Psoas muscle (tissue), 8 donors: ENCODE data around the gene RRM1. TPM values are rescaled to one million over a fixed set of nuclear protein-coding genes. Genes with fewer than 3 reads are reported as not detected.

Source experiments
- ATAC-seq, 4 donors: fragments of 200-7000 bp; cut with Tn5 transposase; one replicate each; pipeline ENCODE4 v1.9.1; 2020; ENCODE audit warnings: moderate library complexity in 3 of 4, mild to moderate bottlenecking in 2 of 4
- DNase-seq, 2 donors: peaks; one replicate each; pipeline ENCODE4 v3.0.0-alpha.2; 2020
- H3K27ac ChIP-seq: fragments of 200-600 bp; one replicate; pipeline ENCODE4 v1.8.0; 2022
- H3K27me3 ChIP-seq, 3 donors: fragments of 200-600 bp in 1 of 3; one replicate each; pipeline versions ENCODE4 v1.6.1 to v1.8.0; 2013 to 2022; ENCODE audit warnings: low read length in 2 of 3, mild to moderate bottlenecking in 2 of 3, moderate library complexity in 1 of 3; ENCODE audit not compliant: insufficient read depth in 3 of 3
- H3K36me3 ChIP-seq, 2 donors: fragments of 200-600 bp in 1 of 2; one replicate each; pipeline versions ENCODE4 v1.6.1 to v1.8.0; 2013 to 2022; ENCODE audit warnings: low read depth in 1 of 2, mild to moderate bottlenecking in 1 of 2, moderate library complexity in 1 of 2; ENCODE audit not compliant: insufficient read depth in 1 of 2
- H3K4me1 ChIP-seq: fragments of 200-600 bp; one replicate; pipeline ENCODE4 v1.8.0; 2022
- H3K4me3 ChIP-seq: fragments of 200-600 bp; one replicate; pipeline ENCODE4 v1.8.0; 2022; ENCODE audit warnings: mild to moderate bottlenecking
- H3K9me3 ChIP-seq: fragments of 200-600 bp; one replicate; pipeline ENCODE4 v1.8.0; 2022
- WGBS, 3 donors: extraction: QIAGEN DNeasy Blood & Tissue Kit; methylation state at CpG; one replicate each; pipeline versions ENCODE4 v1.1.6 to v1.1.7; 2013; 5-methylcytosine and 5-hydroxymethylcytosine counted together
- intact Hi-C, 2 donors: fragments of 100-400 bp; cut with DNase I; formaldehyde crosslinking; loops; one replicate each; pipeline versions ENCODE4 v1.11.0 to v1.14.2; 2022
- polyA plus RNA-seq, 3 donors: library from polyadenylated mRNA; stranded (reverse); fragments of 200-250 nt; gene quantifications; one replicate each; pipeline ENCODE4 v1.2.3, GENCODE V29; 2013
- total RNA-seq, 4 donors: library from RNA; stranded (reverse); fragmentation: NEBNext Ultra II Directional in 2 of 4; extraction: Animal tissue kit (Norgen Biotek cat#: 25700) in 2 of 4; gene quantifications; one replicate each; pipeline versions ENCODE4 v1.2.1 to v1.2.4, GENCODE V29; 2021 to 2023
- TF ChIP-seq, protein P1 (sequence below): fragments of 200-600 bp; IDR thresholded peaks from one replicate; pipeline ENCODE4 v1.8.0; 2022; ENCODE audit warnings: antibody characterized with exemption
- donor health status: healthy with polysubstance abuse.
- donor health status: DM: no; HTN: no; CAD: no; lungs with moderate emphysema.
- donor health status: Bipolar disorder and iron deficiency.
- donor health status: healthy.
- donor health status: DM: yes; HTN: yes; CAD: no.
- donor health status: DM: no; HTN: no; CAD: no.
- donor health status: DM: no; HTN: no; CAD: no.
- donor health status: DM: yes; HTN: yes; CAD: no.

The RRM1 gene
- total and polyA plus RNA-seq, 7 donors: 11.3 to 45.8 (median 31.0) TPM

DNA sequence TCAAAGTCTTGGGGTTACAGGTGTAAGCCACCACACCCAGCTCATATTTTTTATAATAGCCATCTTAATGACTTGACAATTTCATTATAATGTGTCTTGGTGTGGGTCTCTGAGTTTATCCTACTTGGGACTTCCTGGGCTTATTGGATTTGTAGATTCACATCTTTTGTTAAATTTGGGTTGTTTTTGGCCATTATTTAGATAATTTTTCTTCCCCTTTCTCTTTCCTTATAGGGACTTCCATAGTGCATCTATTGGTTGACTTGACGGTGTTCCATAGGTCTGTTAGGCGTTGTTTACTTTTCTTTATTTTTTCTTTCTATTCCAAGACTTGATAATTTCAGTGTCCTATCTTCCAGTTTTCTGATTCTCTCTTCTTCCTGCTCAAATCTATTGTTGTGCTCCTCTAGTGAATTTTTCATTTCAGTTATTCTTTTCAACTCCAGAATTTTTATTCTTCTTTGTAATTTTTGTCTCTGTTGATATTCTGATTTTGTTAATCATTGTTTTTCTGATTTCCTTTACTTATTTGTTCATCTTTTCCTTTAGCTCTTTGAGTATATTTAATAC, 45.6 kb downstream of the RRM1 start:
- Histone ChIP-seq H3K4me3 (no peak overlapping the region), H3K27me3 (no peaks in the 10 kb centered on the region), H3K4me1 (no peaks in the 10 kb centered on the region), H3K27ac (no peak overlapping the region), H3K9me3 (peaks cover 7% of the 10 kb centered on the region), H3K36me3 (peaks cover 0 to 54% of the 10 kb centered on the region in 2 donors)
- intact Hi-C loops: no loop called here
- DNase-seq (no peak), ATAC-seq (no peak)
- TF ChIP-seq, protein P1, sequence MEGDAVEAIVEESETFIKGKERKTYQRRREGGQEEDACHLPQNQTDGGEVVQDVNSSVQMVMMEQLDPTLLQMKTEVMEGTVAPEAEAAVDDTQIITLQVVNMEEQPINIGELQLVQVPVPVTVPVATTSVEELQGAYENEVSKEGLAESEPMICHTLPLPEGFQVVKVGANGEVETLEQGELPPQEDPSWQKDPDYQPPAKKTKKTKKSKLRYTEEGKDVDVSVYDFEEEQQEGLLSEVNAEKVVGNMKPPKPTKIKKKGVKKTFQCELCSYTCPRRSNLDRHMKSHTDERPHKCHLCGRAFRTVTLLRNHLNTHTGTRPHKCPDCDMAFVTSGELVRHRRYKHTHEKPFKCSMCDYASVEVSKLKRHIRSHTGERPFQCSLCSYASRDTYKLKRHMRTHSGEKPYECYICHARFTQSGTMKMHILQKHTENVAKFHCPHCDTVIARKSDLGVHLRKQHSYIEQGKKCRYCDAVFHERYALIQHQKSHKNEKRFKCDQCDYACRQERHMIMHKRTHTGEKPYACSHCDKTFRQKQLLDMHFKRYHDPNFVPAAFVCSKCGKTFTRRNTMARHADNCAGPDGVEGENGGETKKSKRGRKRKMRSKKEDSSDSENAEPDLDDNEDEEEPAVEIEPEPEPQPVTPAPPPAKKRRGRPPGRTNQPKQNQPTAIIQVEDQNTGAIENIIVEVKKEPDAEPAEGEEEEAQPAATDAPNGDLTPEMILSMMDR: no peak
- 98 to 100% (median 100%) methylated on average over 2 of the region's 2 CpGs for WGBS, 3 donors

DNA sequence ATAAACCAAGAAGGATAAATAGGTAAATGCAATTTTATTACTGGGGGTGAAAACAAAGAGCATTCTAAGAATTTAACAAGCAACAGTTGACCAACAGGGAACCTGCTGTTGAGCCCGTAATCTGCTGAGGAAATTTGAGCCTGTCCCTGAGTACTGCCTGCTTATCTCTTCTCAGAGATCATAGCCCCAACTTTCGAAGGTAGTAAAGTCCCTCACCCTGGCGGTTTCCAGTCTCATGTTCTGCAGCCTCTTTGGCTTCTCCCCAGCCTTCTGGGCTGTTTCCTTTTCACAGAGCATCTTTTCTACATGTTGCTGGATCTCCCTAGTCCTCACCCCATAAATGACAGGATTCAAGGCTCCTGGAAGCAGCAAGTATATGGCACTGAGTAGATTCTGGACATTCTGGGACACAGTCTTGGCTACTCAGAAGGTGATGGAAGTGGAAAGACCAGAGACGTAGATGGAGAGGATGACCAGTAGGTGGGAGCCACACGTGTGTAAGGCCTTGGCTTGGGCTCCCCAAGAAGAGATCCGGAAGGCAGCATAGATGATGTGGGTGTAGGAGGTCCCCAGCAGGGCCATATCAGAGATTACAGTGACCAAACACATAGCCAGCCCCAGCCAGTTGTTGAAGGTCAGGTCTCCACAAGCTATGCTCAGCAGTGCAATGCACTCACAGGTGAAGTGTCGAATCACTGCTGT, 51.6 kb downstream of the RRM1 start:
- no peak overlapping the region for H3K27ac ChIP-seq
- peaks cover 0 to 8% of the 10 kb centered on the region in 2 donors for H3K36me3 ChIP-seq
- no peaks in the 10 kb centered on the region for H3K27me3 ChIP-seq
- no peaks in the 10 kb centered on the region for H3K4me1 ChIP-seq
- H3K9me3 ChIP-seq: no peaks in the 10 kb centered on the region
- TF ChIP-seq, protein P1: no peak
- DNase-seq (no peak), ATAC-seq (no peak)
- intact Hi-C loops: no loop called here
- H3K4me3 ChIP-seq: no peak overlapping the region
- 78 to 79% (median 78%) methylated on average over 7 of the region's 7 CpGs for WGBS, 3 donors

DNA sequence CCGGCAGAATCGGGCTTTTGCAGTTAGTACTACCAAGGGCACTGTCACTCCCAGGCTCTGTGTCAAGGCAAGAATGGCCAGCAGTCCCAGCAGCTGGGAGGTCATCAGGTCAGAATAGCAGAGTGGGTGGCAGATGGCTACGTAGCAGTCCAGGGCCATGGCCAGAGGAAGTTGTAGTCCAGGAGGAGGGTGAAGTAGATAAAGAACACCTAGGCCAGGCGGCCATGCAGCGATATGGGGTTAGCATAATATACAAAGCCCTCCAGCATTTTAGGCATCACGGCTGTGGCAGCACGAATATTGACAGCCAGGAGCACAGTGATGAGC, 52.1 kb downstream of the RRM1 start:
- intact Hi-C loops: no loop called here
- Histone ChIP-seq H3K27ac (no peak overlapping the region), H3K9me3 (no peaks in the 10 kb centered on the region), H3K4me3 (no peak overlapping the region), H3K36me3 (peaks cover 0 to 2% of the 10 kb centered on the region in 2 donors), H3K27me3 (no peaks in the 10 kb centered on the region), H3K4me1 (no peaks in the 10 kb centered on the region)
- WGBS, 3 donors: 77 to 82% (median 80%) methylated on average over 7 of the region's 7 CpGs
- no peak for DNase-seq
- TF ChIP-seq, protein P1: no peak
- no peak for ATAC-seq

DNA sequence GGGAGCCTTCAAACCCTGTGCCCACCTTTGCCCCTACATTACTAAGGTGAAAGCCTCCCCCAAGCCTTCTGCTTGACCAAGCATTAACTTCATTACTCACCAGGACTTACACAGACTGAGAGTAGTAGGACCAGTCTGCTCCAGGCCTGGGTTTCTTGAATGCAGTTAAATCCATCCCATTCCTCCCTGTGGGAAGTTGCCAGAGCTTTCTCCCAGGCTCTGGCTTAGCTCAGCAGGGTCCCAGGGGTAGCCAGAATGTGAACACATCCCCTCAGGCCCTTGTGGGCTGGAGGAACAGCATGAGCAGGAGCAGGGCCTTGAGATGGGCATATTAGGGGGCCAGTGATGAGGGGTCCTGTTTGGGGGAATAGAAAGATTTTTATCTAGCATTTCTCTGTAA, 59.9 kb downstream of the RRM1 start:
- no peak for ATAC-seq
- intact Hi-C loops: no loop called here

More for the DNA sequence above, 59.9 kb downstream of the RRM1 start:
- Histone ChIP-seq H3K27ac (no peak overlapping the region), H3K9me3 (no peaks in the 10 kb centered on the region), H3K4me1 (no peaks in the 10 kb centered on the region), H3K4me3 (no peak overlapping the region), H3K27me3 (no peaks in the 10 kb centered on the region), H3K36me3 (no peaks in the 10 kb centered on the region)
- TF ChIP-seq, protein P1: no peak
- DNase-seq: no peak
